ENCODE measurements around the gene EFCAB5. TPM values are rescaled to one million over a fixed set of nuclear protein-coding genes. Genes with fewer than 3 reads are reported as not detected.

Gene EFCAB5
- total and polyA plus RNA-seq, 8 donors, result 0.09 to 0.54 (median 0.38) TPM; not detected in 1

DNA sequence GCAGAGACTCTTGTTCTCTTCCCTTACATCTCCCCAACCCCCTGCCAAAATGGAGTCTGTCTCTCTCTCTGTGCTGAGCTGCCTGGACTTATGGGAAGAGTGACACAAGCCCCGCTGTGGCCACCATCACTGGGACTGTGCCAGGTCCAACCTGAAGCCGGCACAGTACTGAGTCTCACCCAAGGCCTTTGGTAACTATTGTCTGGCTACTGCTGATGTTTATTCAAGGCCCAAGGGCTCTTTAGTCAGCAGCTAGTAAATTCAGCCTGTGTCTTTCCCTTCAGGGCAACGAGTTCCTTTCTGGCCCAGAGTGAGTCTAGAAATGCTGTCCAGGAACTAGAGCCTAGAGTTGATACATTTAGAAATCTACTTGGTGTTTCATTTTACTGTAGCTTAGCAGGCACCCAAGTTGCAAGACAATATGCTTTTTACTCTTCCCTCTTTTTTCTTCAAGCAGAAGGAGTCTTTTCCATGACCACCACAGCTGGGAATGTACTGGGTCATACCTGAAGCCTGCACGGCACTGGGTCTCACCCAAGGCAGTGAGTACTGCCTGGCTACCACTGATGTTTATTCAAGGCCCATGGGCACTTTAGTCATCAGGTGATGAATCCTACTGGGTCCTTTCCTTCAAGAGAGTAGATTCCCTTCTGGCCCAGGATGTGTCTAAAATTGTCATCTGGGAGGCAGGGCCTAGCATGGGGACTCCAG, 17.7 kb downstream of the EFCAB5 start:
- H3K4me1 ChIP-seq, result no peaks in the 10 kb centered on the region
- WGBS, 2 donors, result 69 to 74% methylated on average over 4 of the region's 4 CpGs
- H3K27ac ChIP-seq, result no peak overlapping the region
- no peaks in the 10 kb centered on the region for H3K9me3 ChIP-seq
- DNase-seq (no peak), ATAC-seq (no peak), FAIRE-seq (no peak)
- no peak overlapping the region for H3K4me3 ChIP-seq
- TF ChIP-seq CTCF (IDR thresholded peaks at IDR 0.05), result no peak
- no peaks in the 10 kb centered on the region for H3K36me3 ChIP-seq
- intact Hi-C loops (cut with DNase I), result no loop called here
- no peaks in the 10 kb centered on the region for H3K27me3 ChIP-seq

DNA sequence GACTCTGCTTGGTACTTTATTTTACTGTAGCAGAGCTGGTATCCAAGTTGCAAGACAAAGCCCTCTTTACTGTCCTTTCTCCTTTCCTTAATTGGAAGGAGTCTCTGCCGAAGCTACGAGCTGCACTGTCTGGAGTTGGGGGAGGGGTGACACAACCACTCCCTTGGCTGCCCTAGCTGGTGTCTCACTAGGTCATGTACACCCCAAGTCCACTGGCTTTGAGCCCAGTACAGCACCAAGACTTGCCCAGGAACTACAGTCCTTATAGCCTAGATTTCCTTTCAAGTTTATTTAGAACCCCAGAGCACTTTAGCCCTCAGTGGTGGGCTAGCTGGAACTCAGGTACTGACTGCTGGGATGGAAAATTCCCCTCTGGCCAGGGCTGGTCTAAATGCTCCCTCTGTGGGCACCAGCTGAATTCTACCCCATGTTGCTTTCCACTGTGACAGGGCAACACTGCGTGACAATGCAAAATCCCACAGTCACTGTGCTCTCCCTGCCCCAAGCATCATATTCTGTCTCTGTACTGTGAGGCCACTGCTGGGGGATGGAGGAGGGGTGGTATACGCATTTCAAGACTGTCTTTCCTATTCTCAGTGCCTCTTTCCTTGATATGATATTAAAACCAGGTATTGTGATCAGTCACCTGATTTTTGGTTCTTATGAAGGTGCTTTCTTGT, 18.4 kb downstream of the EFCAB5 start:
- ATAC-seq (no peak), FAIRE-seq (no peak), DNase-seq (no peak)
- WGBS, 2 donors, result 80 to 84% methylated on average over 4 of the region's 4 CpGs
- Histone ChIP-seq H3K27ac (no peak overlapping the region), H3K4me3 (no peak overlapping the region), H3K9me3 (no peaks in the 10 kb centered on the region), H3K27me3 (no peaks in the 10 kb centered on the region), H3K4me1 (no peaks in the 10 kb centered on the region), H3K36me3 (no peaks in the 10 kb centered on the region)
- intact Hi-C loops (cut with DNase I), result no loop called here
- TF ChIP-seq CTCF (IDR thresholded peaks at IDR 0.05), result no peak

DNA sequence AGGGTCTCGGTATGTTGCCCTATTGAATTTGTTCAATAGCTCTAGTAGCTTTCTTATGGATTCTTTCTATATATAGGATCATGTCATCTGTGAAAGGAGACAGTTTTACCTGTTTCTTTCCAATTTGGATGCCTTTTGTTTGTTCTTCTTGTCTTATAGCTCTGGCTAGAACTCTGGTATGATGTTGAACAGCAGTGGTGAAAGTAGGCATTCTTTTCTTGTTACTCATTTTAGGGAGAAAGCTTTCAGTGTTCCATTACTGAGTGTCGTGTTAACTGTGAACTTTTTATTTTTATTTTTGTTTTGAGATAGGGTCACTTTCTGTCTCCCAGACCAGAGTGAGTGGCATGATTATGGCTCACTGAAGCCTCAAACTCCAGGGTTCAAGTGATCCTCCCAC, 21.2 kb downstream of the EFCAB5 start:
- Histone ChIP-seq H3K36me3 (no peaks in the 10 kb centered on the region), H3K9me3 (no peaks in the 10 kb centered on the region), H3K4me1 (no peaks in the 10 kb centered on the region), H3K4me3 (no peak overlapping the region), H3K27me3 (no peaks in the 10 kb centered on the region), H3K27ac (no peak overlapping the region)
- ATAC-seq, result no peak
- intact Hi-C loops (cut with DNase I), result no loop called here
- WGBS, 2 donors, result 94 to 95% methylated on average over 2 of the region's 2 CpGs
- DNase-seq, result no peak
- FAIRE-seq, result no peak
- no peak for TF ChIP-seq CTCF (IDR thresholded peaks at IDR 0.05)

DNA sequence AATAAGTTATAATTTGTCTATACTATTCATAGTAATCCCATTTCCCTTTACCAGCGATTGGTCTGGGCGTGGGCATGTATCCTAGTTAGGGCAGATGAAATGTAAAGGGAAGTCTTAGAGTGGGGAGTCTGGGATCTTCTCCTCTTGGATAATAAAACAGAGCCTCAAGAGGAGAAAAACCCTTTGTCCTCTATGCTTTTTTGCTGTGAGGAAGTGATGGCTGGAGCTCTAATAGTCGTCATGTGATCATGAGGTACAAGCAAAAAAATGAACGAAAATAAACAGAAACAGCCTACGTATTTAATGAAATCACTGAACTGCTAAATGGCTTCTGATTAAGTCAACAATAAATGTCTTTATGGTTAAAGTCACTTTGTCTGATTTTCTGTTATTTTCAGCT, 26.8 kb downstream of the EFCAB5 start:
- Histone ChIP-seq H3K9me3 (no peaks in the 10 kb centered on the region), H3K4me3 (no peak overlapping the region), H3K27ac (no peak overlapping the region), H3K27me3 (no peaks in the 10 kb centered on the region), H3K4me1 (no peaks in the 10 kb centered on the region), H3K36me3 (no peaks in the 10 kb centered on the region)
- 76 to 78% methylated on average over 5 of the region's 5 CpGs for WGBS, 2 donors
- peak in 1 of 4 donors; percentile 38 for ATAC-seq
- no peak for TF ChIP-seq CTCF (IDR thresholded peaks at IDR 0.05)
- DNase-seq, result no peak
- intact Hi-C loops (cut with DNase I), result no loop called here
- FAIRE-seq, result no peak

DNA sequence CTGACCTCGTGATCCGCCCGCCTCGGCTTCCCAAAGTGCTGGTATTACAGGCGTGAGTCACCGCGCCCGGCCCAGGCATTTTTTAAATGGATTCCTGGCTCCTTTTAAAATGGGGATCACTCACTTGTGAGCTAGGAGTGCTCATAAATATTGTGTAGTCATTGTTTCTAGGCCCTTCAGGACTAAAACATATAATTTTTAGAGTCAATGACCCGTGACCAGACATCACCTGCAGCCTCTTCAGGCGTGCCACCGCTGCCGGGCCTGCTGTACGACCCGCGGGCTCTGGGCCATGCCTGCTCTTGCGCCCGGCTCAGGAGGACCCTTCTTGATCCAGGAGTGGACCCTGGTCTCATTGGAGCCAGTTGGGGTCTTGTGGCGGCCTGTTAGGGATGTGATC, 30.8 kb downstream of the EFCAB5 start:
- ATAC-seq (no peak), DNase-seq (peak in 1 of 6 donors; percentile 32), FAIRE-seq (no peak)
- intact Hi-C loops (cut with DNase I), result no loop called here
- no peak for TF ChIP-seq CTCF (IDR thresholded peaks at IDR 0.05)
- Histone ChIP-seq H3K36me3 (no peaks in the 10 kb centered on the region), H3K4me1 (no peaks in the 10 kb centered on the region), H3K27me3 (no peaks in the 10 kb centered on the region), H3K27ac (no peak overlapping the region), H3K4me3 (no peak overlapping the region), H3K9me3 (no peaks in the 10 kb centered on the region)
- WGBS, 2 donors, result 95 to 96% methylated on average over 18 of the region's 18 CpGs

All from pancreas (tissue), 10 donors.